Endothelial cell of umbilical vein (primary cell): ENCODE results near the gene SCN4A. TPM values are rescaled to one million over a fixed set of nuclear protein-coding genes. Genes with fewer than 3 reads are reported as not detected.

ENCODE experiments used
- BruUV-seq: library from RNA; stranded (reverse); fragments of 400-500 nt; replicated peaks from 2 replicates; lab custom pipeline; 2021; lab: Mats Ljungman, UMichigan
- CTCF ChIA-PET: fragments of 300-600, 350-600 bp; sonication (Branson Sonifier 250); formaldehyde crosslinking; loops from one replicate; lab custom pipeline; 2021; ENCODE audit warnings: antibody characterized with exemption, inconsistent platforms; lab: Charles Lee
- POLR2A ChIA-PET: fragments of 300-600, 350-600 bp; sonication (Branson Sonifier 250); formaldehyde crosslinking; loops from one replicate; lab custom pipeline; 2021; ENCODE audit warnings: antibody characterized with exemption, inconsistent platforms; lab: Charles Lee
- DNase-seq: peaks from one replicate; pipeline ENCODE4 v3.0.0-alpha.2; 2011; ENCODE audit warnings: low read depth, low spot score
- FAIRE-seq: peaks from 2 replicates; lab custom pipeline; 2011; peaks lifted over from hg19 to GRCh38; lab: Jason Lieb, UNC
- H2AFZ ChIP-seq: 2 replicates; pipeline ENCODE4 v1.6.0; 2012; ENCODE audit warnings: low read depth, low read length, control low read depth, inconsistent platforms
- H3K27ac ChIP-seq: 2 replicates; pipeline ENCODE4 v1.5.1; 2011; ENCODE audit warnings: low read depth, mild to moderate bottlenecking, control low read depth, low read length, moderate library complexity; ENCODE audit not compliant: insufficient read depth
- H3K27me3 ChIP-seq, 2 experiments: 2 replicates each; pipeline versions ENCODE4 v1.6.0 to v1.6.1; 2011; ENCODE audit warnings: low read length in 2 of 2, mixed read lengths in 1 of 2; ENCODE audit not compliant: control insufficient read depth in 2 of 2, insufficient read depth in 2 of 2
- H3K36me3 ChIP-seq, 2 experiments: 2 replicates in 1 of 2; 3 replicates in 1 of 2; pipeline ENCODE4 v1.5.1; 2011; ENCODE audit warnings: low read length in 2 of 2, mild to moderate bottlenecking in 1 of 2, moderate library complexity in 1 of 2; ENCODE audit not compliant: control insufficient read depth in 2 of 2, insufficient read depth in 2 of 2; ENCODE audit errors: extremely low read depth in 1 of 2
- H3K4me1 ChIP-seq: 3 replicates; pipeline ENCODE4 v1.5.1; 2011; ENCODE audit warnings: mild to moderate bottlenecking, low read length; ENCODE audit not compliant: control insufficient read depth, insufficient read depth; ENCODE audit errors: extremely low read depth
- H3K4me2 ChIP-seq: 2 replicates; pipeline ENCODE4 v1.6.1; 2011; ENCODE audit warnings: low read length, control low read depth, mixed read lengths; ENCODE audit not compliant: insufficient read depth
- H3K4me3 ChIP-seq, 3 experiments: fragments of 200-600 bp in 1 of 3; sonication (generic), shearing (Covaris generic) in 1 of 3; replicated peaks in 1 of 3; 2 replicates each; pipeline ENCODE4 v1.5.1; 2011 to 2016; ENCODE audit warnings: control low read depth in 3 of 3, low read length in 3 of 3, mild to moderate bottlenecking in 2 of 3, inconsistent platforms in 1 of 3, low read depth in 1 of 3, moderate library complexity in 1 of 3; ENCODE audit not compliant: insufficient read depth in 1 of 3
- H3K79me2 ChIP-seq: 2 replicates; pipeline ENCODE4 v1.6.0; 2012; ENCODE audit warnings: low read length, inconsistent platforms; ENCODE audit not compliant: control insufficient read depth, insufficient read depth
- H3K9ac ChIP-seq: replicated peaks from 2 replicates; pipeline ENCODE3; 2011; ENCODE audit warnings: low read length, control low read depth; ENCODE audit not compliant: insufficient read depth; ENCODE audit errors: extremely low read depth
- H3K9me1 ChIP-seq: replicated peaks from 3 replicates; pipeline ENCODE4 v1.6.0; 2011; ENCODE audit warnings: mild to moderate bottlenecking, low read length; ENCODE audit not compliant: control insufficient read depth, insufficient read depth; ENCODE audit errors: extremely low read depth
- H3K9me3 ChIP-seq: replicated peaks from 2 replicates; pipeline ENCODE4 v1.5.1; 2012; ENCODE audit warnings: low read length, inconsistent platforms; ENCODE audit not compliant: control insufficient read depth, insufficient read depth
- H4K20me1 ChIP-seq: replicated peaks from 2 replicates; pipeline ENCODE3; 2011; ENCODE audit warnings: mild to moderate bottlenecking, low read length; ENCODE audit not compliant: control insufficient read depth, insufficient read depth; ENCODE audit errors: extremely low read depth
- CTCF ChIP-seq, 2 donors: IDR thresholded peaks; 1 replicate in 1 of 2; 2 replicates in 1 of 2; pipeline ENCODE4 v1.5.1; 2011; ENCODE audit warnings: low read length in 2 of 2, mild to moderate bottlenecking in 2 of 2, moderate library complexity in 2 of 2, control low read depth in 1 of 2, inconsistent platforms in 1 of 2, low read depth in 1 of 2; ENCODE audit not compliant: insufficient read depth in 1 of 2; ENCODE audit errors: extremely low read depth in 1 of 2
- EZH2 ChIP-seq: IDR thresholded peaks from 2 replicates; pipeline ENCODE4 v1.6.1; 2012; ENCODE audit warnings: borderline replicate concordance, low read depth, mild to moderate bottlenecking, moderate library complexity, low read length, inconsistent platforms; ENCODE audit not compliant: severe bottlenecking
- FOS ChIP-seq: IDR thresholded peaks from 2 replicates; pipeline ENCODE4 v1.6.1; 2011; ENCODE audit warnings: mild to moderate bottlenecking, low read length, moderate library complexity, borderline replicate concordance; ENCODE audit not compliant: insufficient read depth
- GATA2 ChIP-seq: IDR thresholded peaks from 2 replicates; pipeline ENCODE4 v1.7.0; 2011; ENCODE audit warnings: low read depth, mild to moderate bottlenecking, moderate library complexity, mixed read lengths, low read length; ENCODE audit not compliant: insufficient read length, insufficient read depth
- JUN ChIP-seq: IDR thresholded peaks from 2 replicates; pipeline ENCODE4 v1.6.1; 2011; ENCODE audit warnings: borderline replicate concordance, low read depth; ENCODE audit not compliant: insufficient read length, insufficient read depth
- MAX ChIP-seq: IDR thresholded peaks from 2 replicates; pipeline ENCODE4 v1.6.1; 2011; ENCODE audit not compliant: insufficient read depth, insufficient read length
- MYC ChIP-seq: IDR thresholded peaks from one replicate; pipeline ENCODE4 v1.6.1; 2011; ENCODE audit warnings: mild to moderate bottlenecking, low read depth, low read length
- POLR2A ChIP-seq: IDR thresholded peaks from 2 replicates; pipeline ENCODE4 v1.6.1; 2012; ENCODE audit warnings: low read depth, mild to moderate bottlenecking, control low read depth, low read length
- POLR2AphosphoS5 ChIP-seq: IDR thresholded peaks from 2 replicates; pipeline ENCODE4 v1.6.1; 2012; ENCODE audit warnings: low read depth, mild to moderate bottlenecking, control low read depth, low read length, moderate library complexity; ENCODE audit not compliant: insufficient read depth
- dilution Hi-C: fragments of 300-500 bp; cut with MboI; formaldehyde crosslinking; loops from one replicate; pipeline ENCODE4 v1.15.0; 2019; ENCODE audit warnings: low sequenced_read_pairs; ENCODE audit not compliant: extremely low pct_ligation_motif_present
- intact Hi-C: fragments of 100-400 bp; cut with micrococcal nuclease; formaldehyde crosslinking; loops from one replicate; pipeline ENCODE4 v1.10.0; 2022
- polyA plus RNA-seq, 4 experiments: library from polyadenylated mRNA; depleted of rRNA in 3 of 4; stranded (reverse) in 3 of 4; unstranded in 1 of 4; fragments of >200 nt; gene quantifications; 2 replicates each; pipeline versions ENCODE4 v1.2.1 to v1.2.3, GENCODE V29; 2011 to 2012; ENCODE audit warnings: missing spikeins in 1 of 4
- total RNA-seq: library from RNA; stranded (reverse); gene quantifications from 2 replicates; pipeline ENCODE4 v1.2.3, GENCODE V29; 2021

The SCN4A gene
- total and polyA plus RNA-seq, 2 donors (not counting 3 experiments of a cell fraction or from before 2014, with no cell fraction given), result 0.01 to 0.40 TPM

GRCh38 chr17:63997341-63998048, 24.8 kb upstream of the SCN4A start:
- Histone ChIP-seq H3K9me1 (no peaks in the 10 kb centered on the region), H3K4me1 (peaks cover 36% of the 10 kb centered on the region), H4K20me1 (no peaks in the 10 kb centered on the region), H3K4me3 (peak overlapping the region in 2 of 3 experiments; percentile 37 to 59), H3K79me2 (peaks cover under 1% of the 10 kb centered on the region), H3K9me3 (no peaks in the 10 kb centered on the region), H3K36me3 (peaks cover 3 to 4% of the 10 kb centered on the region in 2 experiments), H3K27ac (peak overlapping the region; percentile 23), H2AFZ (peak overlapping the region; percentile 57), H3K9ac (no peak overlapping the region), H3K4me2 (peak overlapping the region; percentile 71), H3K27me3 (peaks cover 0 to 1% of the 10 kb centered on the region in 2 experiments)
- intact Hi-C loops (loop anchor here (1.0 kb wide), 1 partner anchor 28 kb away; no protein-coding TSS in a partner anchor), dilution Hi-C loops (no loop called here)
- ChIA-PET CTCF (interaction anchor here (1.2 to 6.6 kb wide), 5 partner anchors 19 to 136 kb away, joined by 4 to 113 read pairs (median 8); partner anchors contain the start of gene GH1), POLR2A (interaction anchor here (0.5 to 1.1 kb wide), 2 partner anchors 91 to 148 kb away, joined by 3 to 4 read pairs; no protein-coding TSS in a partner anchor)
- FAIRE-seq (peak; percentile 91), DNase-seq (peak; percentile 47)
- no TSS peak for BruUV-seq
- no peak for TF ChIP-seq JUN
- peak; percentile 86 for TF ChIP-seq MAX
- peak; percentile 36 for TF ChIP-seq MYC

GRCh38 chr17:63996430-63997182, 23.9 kb upstream of the SCN4A start:
- dilution Hi-C loops, result no loop called here
- peaks cover 2 to 4% of the 10 kb centered on the region in 2 experiments for H3K27me3 ChIP-seq

More at GRCh38 chr17:63996430-63997182, 23.9 kb upstream of the SCN4A start:
- CTCF ChIA-PET, result interaction anchor here (1.2 to 6.6 kb wide), 4 partner anchors 20 to 137 kb away, joined by 4 to 113 read pairs (median 12); partner anchors contain the start of gene GH1
- Histone ChIP-seq H3K4me2 (no peak overlapping the region), H3K9ac (no peak overlapping the region), H3K36me3 (no peaks in the 10 kb centered on the region), H3K4me3 (no peak overlapping the region), H3K9me3 (no peaks in the 10 kb centered on the region), H3K27ac (no peak overlapping the region), H2AFZ (no peak overlapping the region), H3K79me2 (no peaks in the 10 kb centered on the region), H3K9me1 (no peaks in the 10 kb centered on the region), H3K4me1 (peaks cover 27% of the 10 kb centered on the region), H4K20me1 (no peaks in the 10 kb centered on the region)
- POLR2A ChIA-PET, result interaction anchor here (0.5 kb wide), 1 partner anchor 92 kb away, joined by 3 read pairs; no protein-coding TSS in a partner anchor
- TF ChIP-seq JUN (no peak), CTCF (IDR thresholded peaks at IDR 0.05; ENCODE audit: extremely low read depth in 1 of 2, insufficient read depth in 1 of 2, low read depth in 1 of 2, low read length in 2 of 2) (no peak), GATA2 (no peak), EZH2 (no peak), POLR2A (no peak), MAX (no peak), MYC (no peak), POLR2AphosphoS5 (no peak), FOS (no peak)
- DNase-seq (no peak), FAIRE-seq (no peak)
- intact Hi-C loops, result no loop called here
- no TSS peak for BruUV-seq
